Neural cell (in vitro differentiated cells): Measurements from ENCODE around the gene CPA3. TPM values are rescaled to one million over a fixed set of nuclear protein-coding genes. Genes with fewer than 3 reads are reported as not detected.

ENCODE experiments used
- H2AFZ ChIP-seq: fragments of 200-600, 300-800 bp; sonication (generic), shearing (Covaris generic); 2 replicates; pipeline ENCODE4 v1.6.0; 2014; ENCODE audit warnings: low read depth, mild to moderate bottlenecking, antibody characterized with exemption, low read length, moderate library complexity
- H3F3A ChIP-seq: fragments of 200-600 bp; shearing (Covaris generic); 2 replicates; pipeline ENCODE4 v1.6.1; 2016; ENCODE audit warnings: mild to moderate bottlenecking, moderate library complexity, mixed read lengths, antibody characterized with exemption, low read length; ENCODE audit not compliant: insufficient read depth, poor library complexity, severe bottlenecking
- H3K27ac ChIP-seq: fragments of 200-600, 300-800 bp; sonication (generic), shearing (Covaris generic); 2 replicates; pipeline ENCODE4 v1.5.1; 2014; ENCODE audit warnings: mild to moderate bottlenecking, low read length, moderate library complexity
- H3K27me3 ChIP-seq: fragments of 300-800, 200-600 bp; sonication (generic), shearing (Covaris generic); 2 replicates; pipeline ENCODE4 v1.6.0; 2014; ENCODE audit warnings: mild to moderate bottlenecking, low read depth, low read length, moderate library complexity; ENCODE audit not compliant: insufficient read depth
- H3K36me3 ChIP-seq: fragments of 300-800, 200-600 bp; sonication (generic), shearing (Covaris generic); 2 replicates; pipeline ENCODE4 v1.5.1; 2014; ENCODE audit warnings: mild to moderate bottlenecking, antibody characterized with exemption, low read length, moderate library complexity; ENCODE audit not compliant: insufficient read depth
- H3K4me2 ChIP-seq: fragments of 300-800, 200-600 bp; sonication (generic), shearing (Covaris generic); 2 replicates; pipeline ENCODE4 v1.6.0; 2014; ENCODE audit warnings: mild to moderate bottlenecking, low read length
- H3K4me3 ChIP-seq: fragments of 300-800, 200-600 bp; sonication (generic), shearing (Covaris generic); 2 replicates; pipeline ENCODE4 v1.5.1; 2014; ENCODE audit warnings: mild to moderate bottlenecking, low read length, moderate library complexity
- H3K79me2 ChIP-seq: fragments of 200-600 bp; shearing (Covaris generic); replicated peaks from 2 replicates; pipeline ENCODE4 v1.6.0; 2014; ENCODE audit warnings: mild to moderate bottlenecking, low read length, moderate library complexity; ENCODE audit not compliant: insufficient read depth
- H3K9ac ChIP-seq: fragments of 300-800, 200-600 bp; sonication (generic), shearing (Covaris generic); 2 replicates; pipeline ENCODE4 v1.6.1; 2016; ENCODE audit warnings: mild to moderate bottlenecking, low read length, mixed read lengths
- H3K9me2 ChIP-seq: fragments of 200-600 bp; shearing (Covaris generic); 2 replicates; pipeline ENCODE4 v1.6.1; 2016; ENCODE audit warnings: mild to moderate bottlenecking, low read length, mixed read lengths; ENCODE audit not compliant: insufficient read depth
- H3K9me3 ChIP-seq: fragments of 200-600, 300-800 bp; sonication (generic), shearing (Covaris generic); 2 replicates; pipeline ENCODE4 v1.6.1; 2016; ENCODE audit warnings: mild to moderate bottlenecking, mixed run types, low read length, moderate library complexity, mixed read lengths
- H4K20me1 ChIP-seq: fragments of 200-600 bp; shearing (Covaris generic); 2 replicates; pipeline ENCODE4 v1.6.1; 2016; ENCODE audit warnings: mild to moderate bottlenecking, mixed run types; ENCODE audit not compliant: insufficient read depth
- EP300 ChIP-seq: fragments of 450-650 bp; conservative IDR thresholded peaks from 2 replicates; pipeline ENCODE4 v1.6.1; 2014; ENCODE audit warnings: antibody characterized with exemption, mild to moderate bottlenecking, moderate library complexity; ENCODE audit not compliant: poor library complexity, severe bottlenecking
- EZH2 ChIP-seq: fragments of 200-600, 300-800 bp; shearing (Covaris generic), sonication (generic); IDR thresholded peaks from 2 replicates; pipeline ENCODE4 v1.6.1; 2014; ENCODE audit warnings: antibody characterized with exemption, low read length, borderline replicate concordance, mild to moderate bottlenecking; ENCODE audit not compliant: insufficient read depth, poor library complexity, severe bottlenecking
- MXI1 ChIP-seq: fragments of 450-650 bp; conservative IDR thresholded peaks from 2 replicates; pipeline ENCODE4 v1.6.1; 2014; ENCODE audit warnings: antibody characterized with exemption, mild to moderate bottlenecking; ENCODE audit not compliant: poor library complexity, severe bottlenecking
- POLR2AphosphoS5 ChIP-seq: IDR thresholded peaks from 2 replicates; pipeline ENCODE4 v1.6.1; 2012
- RAD21 ChIP-seq: fragments of 450-650 bp; conservative IDR thresholded peaks from 2 replicates; pipeline ENCODE4 v1.6.1; 2014; ENCODE audit warnings: antibody characterized with exemption, mild to moderate bottlenecking, moderate library complexity
- SMC3 ChIP-seq: fragments of 450-650 bp; conservative IDR thresholded peaks from 2 replicates; pipeline ENCODE4 v1.6.1; 2014; ENCODE audit warnings: antibody characterized with exemption, mild to moderate bottlenecking, moderate library complexity; ENCODE audit not compliant: poor library complexity
- TAF1 ChIP-seq: IDR thresholded peaks from 2 replicates; pipeline ENCODE4 v1.6.1; 2012; ENCODE audit warnings: low read depth
- polyA plus RNA-seq: library from polyadenylated mRNA; depleted of rRNA; stranded (reverse); fragments of >200 nt; gene quantifications from 2 replicates; pipeline ENCODE4 v1.2.3, GENCODE V29; 2014
- TF ChIP-seq, protein P1 (sequence below): IDR thresholded peaks from 2 replicates; pipeline ENCODE4 v1.6.1; 2012; ENCODE audit warnings: borderline replicate concordance
- TF ChIP-seq, protein P2 (sequence below): fragments of 450-650 bp; IDR thresholded peaks from 2 replicates; pipeline ENCODE4 v1.5.1; 2014; ENCODE audit warnings: antibody characterized with exemption, mild to moderate bottlenecking, moderate library complexity; ENCODE audit not compliant: poor library complexity, severe bottlenecking

Gene CPA3
- polyA plus RNA-seq, 1 donor from 2014 or later, result not detected

DNA sequence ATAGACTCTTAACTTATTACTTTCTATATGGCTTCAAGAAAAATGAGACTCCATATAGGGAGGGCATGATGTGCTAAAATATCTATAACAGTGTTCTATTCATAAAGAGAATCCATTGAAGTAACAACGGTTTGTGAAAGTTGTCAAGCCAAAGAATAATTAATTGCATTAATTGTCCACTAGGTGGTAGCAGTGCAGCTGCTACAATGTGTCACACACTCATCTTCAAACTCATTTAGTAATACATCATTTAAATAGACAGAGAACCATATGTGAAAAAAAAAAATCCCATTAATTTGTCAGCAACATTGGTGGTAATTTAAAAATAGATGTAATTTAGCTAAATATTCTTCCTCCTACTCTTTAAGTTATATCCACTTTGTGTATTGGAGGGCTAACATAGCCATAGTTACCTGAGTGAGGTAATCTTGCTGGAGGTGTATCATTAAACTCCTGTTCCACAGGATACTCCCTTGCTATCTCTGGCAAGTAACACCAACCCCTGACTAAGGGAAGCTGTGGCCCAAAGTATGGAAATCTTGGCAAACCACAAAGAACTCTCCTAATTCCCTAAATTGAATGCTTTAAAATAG lies 3.7 kb upstream of the CPA3 start:
- no peaks in the 10 kb centered on the region for H4K20me1 ChIP-seq
- TF ChIP-seq EP300 (no peak), SMC3 (peak; percentile 61), POLR2AphosphoS5 (no peak), RAD21 (peak; percentile 53), TAF1 (no peak), EZH2 (no peak), MXI1 (no peak)
- TF ChIP-seq, protein P1, sequence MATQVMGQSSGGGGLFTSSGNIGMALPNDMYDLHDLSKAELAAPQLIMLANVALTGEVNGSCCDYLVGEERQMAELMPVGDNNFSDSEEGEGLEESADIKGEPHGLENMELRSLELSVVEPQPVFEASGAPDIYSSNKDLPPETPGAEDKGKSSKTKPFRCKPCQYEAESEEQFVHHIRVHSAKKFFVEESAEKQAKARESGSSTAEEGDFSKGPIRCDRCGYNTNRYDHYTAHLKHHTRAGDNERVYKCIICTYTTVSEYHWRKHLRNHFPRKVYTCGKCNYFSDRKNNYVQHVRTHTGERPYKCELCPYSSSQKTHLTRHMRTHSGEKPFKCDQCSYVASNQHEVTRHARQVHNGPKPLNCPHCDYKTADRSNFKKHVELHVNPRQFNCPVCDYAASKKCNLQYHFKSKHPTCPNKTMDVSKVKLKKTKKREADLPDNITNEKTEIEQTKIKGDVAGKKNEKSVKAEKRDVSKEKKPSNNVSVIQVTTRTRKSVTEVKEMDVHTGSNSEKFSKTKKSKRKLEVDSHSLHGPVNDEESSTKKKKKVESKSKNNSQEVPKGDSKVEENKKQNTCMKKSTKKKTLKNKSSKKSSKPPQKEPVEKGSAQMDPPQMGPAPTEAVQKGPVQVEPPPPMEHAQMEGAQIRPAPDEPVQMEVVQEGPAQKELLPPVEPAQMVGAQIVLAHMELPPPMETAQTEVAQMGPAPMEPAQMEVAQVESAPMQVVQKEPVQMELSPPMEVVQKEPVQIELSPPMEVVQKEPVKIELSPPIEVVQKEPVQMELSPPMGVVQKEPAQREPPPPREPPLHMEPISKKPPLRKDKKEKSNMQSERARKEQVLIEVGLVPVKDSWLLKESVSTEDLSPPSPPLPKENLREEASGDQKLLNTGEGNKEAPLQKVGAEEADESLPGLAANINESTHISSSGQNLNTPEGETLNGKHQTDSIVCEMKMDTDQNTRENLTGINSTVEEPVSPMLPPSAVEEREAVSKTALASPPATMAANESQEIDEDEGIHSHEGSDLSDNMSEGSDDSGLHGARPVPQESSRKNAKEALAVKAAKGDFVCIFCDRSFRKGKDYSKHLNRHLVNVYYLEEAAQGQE, result no peak
- TF ChIP-seq, protein P2, sequence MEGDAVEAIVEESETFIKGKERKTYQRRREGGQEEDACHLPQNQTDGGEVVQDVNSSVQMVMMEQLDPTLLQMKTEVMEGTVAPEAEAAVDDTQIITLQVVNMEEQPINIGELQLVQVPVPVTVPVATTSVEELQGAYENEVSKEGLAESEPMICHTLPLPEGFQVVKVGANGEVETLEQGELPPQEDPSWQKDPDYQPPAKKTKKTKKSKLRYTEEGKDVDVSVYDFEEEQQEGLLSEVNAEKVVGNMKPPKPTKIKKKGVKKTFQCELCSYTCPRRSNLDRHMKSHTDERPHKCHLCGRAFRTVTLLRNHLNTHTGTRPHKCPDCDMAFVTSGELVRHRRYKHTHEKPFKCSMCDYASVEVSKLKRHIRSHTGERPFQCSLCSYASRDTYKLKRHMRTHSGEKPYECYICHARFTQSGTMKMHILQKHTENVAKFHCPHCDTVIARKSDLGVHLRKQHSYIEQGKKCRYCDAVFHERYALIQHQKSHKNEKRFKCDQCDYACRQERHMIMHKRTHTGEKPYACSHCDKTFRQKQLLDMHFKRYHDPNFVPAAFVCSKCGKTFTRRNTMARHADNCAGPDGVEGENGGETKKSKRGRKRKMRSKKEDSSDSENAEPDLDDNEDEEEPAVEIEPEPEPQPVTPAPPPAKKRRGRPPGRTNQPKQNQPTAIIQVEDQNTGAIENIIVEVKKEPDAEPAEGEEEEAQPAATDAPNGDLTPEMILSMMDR, result peak; percentile 60
- no peak overlapping the region for H3K27ac ChIP-seq
- no peaks in the 10 kb centered on the region for H3K9me3 ChIP-seq
- H3F3A ChIP-seq, result no peaks in the 10 kb centered on the region
- H3K27me3 ChIP-seq, result no peaks in the 10 kb centered on the region
- H3K4me2 ChIP-seq, result no peak overlapping the region
- H3K4me3 ChIP-seq, result no peak overlapping the region
- no peaks in the 10 kb centered on the region for H3K36me3 ChIP-seq
- H3K9ac ChIP-seq, result no peak overlapping the region
- H3K9me2 ChIP-seq, result no peaks in the 10 kb centered on the region
- H3K79me2 ChIP-seq, result no peaks in the 10 kb centered on the region
- H2AFZ ChIP-seq, result no peak overlapping the region

DNA sequence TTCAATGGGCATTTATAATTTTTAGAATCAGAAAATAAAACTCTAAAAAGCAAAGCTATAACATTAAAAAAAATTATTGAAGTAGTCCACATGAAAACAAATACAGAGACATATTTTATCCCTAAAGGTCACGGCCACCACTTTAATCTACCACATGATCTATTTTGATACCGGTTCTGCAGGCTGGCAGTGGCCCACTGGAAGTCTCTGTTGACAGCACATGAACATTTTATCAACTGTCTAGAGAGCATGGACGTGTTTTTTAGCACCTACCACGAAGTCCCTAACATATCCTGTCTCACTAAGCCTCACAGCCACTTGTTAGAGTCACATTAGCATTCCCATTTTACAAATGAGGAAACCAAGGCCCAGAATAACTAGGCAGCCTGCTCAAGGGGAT lies 1.8 kb upstream of the CPA3 start:
- no peaks in the 10 kb centered on the region for H3K36me3 ChIP-seq
- TF ChIP-seq POLR2AphosphoS5 (no peak), EZH2 (no peak), EP300 (no peak), MXI1 (no peak), TAF1 (no peak), RAD21 (no peak), SMC3 (no peak)
- TF ChIP-seq, protein P2, result no peak
- TF ChIP-seq, protein P1, result no peak
- no peaks in the 10 kb centered on the region for H3K27me3 ChIP-seq
- H3K4me2 ChIP-seq, result no peak overlapping the region
- H2AFZ ChIP-seq, result no peak overlapping the region
- H3K9me3 ChIP-seq, result no peaks in the 10 kb centered on the region
- H4K20me1 ChIP-seq, result no peaks in the 10 kb centered on the region
- no peak overlapping the region for H3K9ac ChIP-seq
- H3F3A ChIP-seq, result no peaks in the 10 kb centered on the region
- H3K4me3 ChIP-seq, result no peak overlapping the region
- no peak overlapping the region for H3K27ac ChIP-seq
- no peaks in the 10 kb centered on the region for H3K79me2 ChIP-seq
- no peaks in the 10 kb centered on the region for H3K9me2 ChIP-seq
